ENCODE measurements around the gene BTN2A1.
"Not testable (repeated sequence)": the region's sequence is repeated elsewhere in the genome, so short reads cannot be mapped to it uniquely, and the experiment has no call there.

The BTN2A1 gene

GRCh38 chr6:26497610-26498009 lies 39.9 kb downstream of the BTN2A1 start:
- no peak for DNase-seq

- DNase-seq, result no peak
These were observed 42.3 kb downstream of the BTN2A1 start, which contains the start of gene BTN1A1 for GRCh38 chr6:26500102-26500501. BTN1A1 (plus strand) TSS chr6:26500303; CDS start chr6:26501287, 984 bp downstream.

- peak; percentile 26 for DNase-seq
These were observed 43.8 kb downstream of the BTN2A1 start for GRCh38 chr6:26501482-26501986.

GRCh38 chr6:26502165-26502564 lies 44.4 kb downstream of the BTN2A1 start:
- DNase-seq, result no peak

GRCh38 chr6:26502626-26503025 lies 44.9 kb downstream of the BTN2A1 start:
- no peak for DNase-seq

- DNase-seq, result no peak
These were observed 49.9 kb downstream of the BTN2A1 start for GRCh38 chr6:26507658-26508057.

- DNase-seq, result not testable (repeated sequence)
These were observed 53.3 kb downstream of the BTN2A1 start for GRCh38 chr6:26511033-26511432.

GRCh38 chr6:26514984-26515383 lies 57.2 kb downstream of the BTN2A1 start:
- no peak for DNase-seq

- DNase-seq, result no peak
These were observed 59.0 kb downstream of the BTN2A1 start for GRCh38 chr6:26516481-26517427.
